ENCODE measurements around the gene GTPBP2.
"Not testable (repeated sequence)": the region's sequence is repeated elsewhere in the genome, so short reads cannot be mapped to it uniquely, and the experiment has no call there.

GTPBP2 gene

GRCh38 chr6:43606019-43606418 is 23.0 kb downstream of the GTPBP2 start:
- no peak for TF ChIP-seq CTCF (IDR thresholded peaks at IDR 0.05; ENCODE audit: insufficient read depth, low read length, poor library complexity, severe bottlenecking)
- H3K36me3 ChIP-seq (ENCODE audit: control insufficient read depth, insufficient read depth, low read length) = peaks cover 7% of the 10 kb centered on the region

GRCh38 chr6:43604174-43604573 is 24.9 kb downstream of the GTPBP2 start:
- TF ChIP-seq CTCF (IDR thresholded peaks at IDR 0.05; ENCODE audit: insufficient read depth, low read length, poor library complexity, severe bottlenecking) = no peak
- Histone ChIP-seq H3K4me3 (replicated peaks; ENCODE audit: low read depth, low read length) (no peak overlapping the region), H3K36me3 (ENCODE audit: control insufficient read depth, insufficient read depth, low read length) (peaks cover 4% of the 10 kb centered on the region), H3K27me3 (replicated peaks; ENCODE audit: control insufficient read depth, insufficient read depth, low read length) (no peaks in the 10 kb centered on the region)
- no peak for DNase-seq (ENCODE audit: extremely low read depth, insufficient read length)

More at GRCh38 chr6:43606019-43606418, 23.0 kb downstream of the GTPBP2 start:
- no peak for DNase-seq (ENCODE audit: extremely low read depth, insufficient read length)
- Histone ChIP-seq H3K27me3 (replicated peaks; ENCODE audit: control insufficient read depth, insufficient read depth, low read length) (no peaks in the 10 kb centered on the region), H3K4me3 (replicated peaks; ENCODE audit: low read depth, low read length) (no peak overlapping the region)

DNA sequence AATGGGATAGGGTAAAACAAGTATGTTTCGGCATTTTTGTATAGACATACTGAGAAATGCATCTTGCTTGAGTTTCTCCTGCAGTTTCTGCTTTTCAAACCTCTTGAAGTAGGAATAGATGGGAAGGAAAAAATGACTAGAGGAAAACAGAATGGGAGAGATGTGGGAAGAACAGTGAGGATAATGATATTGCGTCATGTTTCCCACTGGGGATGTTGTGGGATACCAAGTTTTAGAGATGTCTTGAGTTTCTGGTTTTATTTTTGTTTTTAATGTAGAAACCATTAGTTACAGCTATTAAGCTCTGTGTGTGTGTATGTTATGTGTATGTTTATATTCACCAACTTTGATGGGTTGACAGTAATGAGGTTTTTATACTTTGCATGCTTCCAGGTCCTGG is 28.5 kb downstream of the GTPBP2 start:
- peaks cover 6% of the 10 kb centered on the region for H3K36me3 ChIP-seq (ENCODE audit: control insufficient read depth, insufficient read depth, low read length)
- no peak for DNase-seq (ENCODE audit: extremely low read depth, insufficient read length)
- TF ChIP-seq CTCF (IDR thresholded peaks at IDR 0.05; ENCODE audit: insufficient read depth, low read length, poor library complexity, severe bottlenecking) = no peak
- no peaks in the 10 kb centered on the region for H3K27me3 ChIP-seq (replicated peaks; ENCODE audit: control insufficient read depth, insufficient read depth, low read length)
- H3K4me3 ChIP-seq (replicated peaks; ENCODE audit: low read depth, low read length) = no peak overlapping the region

DNA sequence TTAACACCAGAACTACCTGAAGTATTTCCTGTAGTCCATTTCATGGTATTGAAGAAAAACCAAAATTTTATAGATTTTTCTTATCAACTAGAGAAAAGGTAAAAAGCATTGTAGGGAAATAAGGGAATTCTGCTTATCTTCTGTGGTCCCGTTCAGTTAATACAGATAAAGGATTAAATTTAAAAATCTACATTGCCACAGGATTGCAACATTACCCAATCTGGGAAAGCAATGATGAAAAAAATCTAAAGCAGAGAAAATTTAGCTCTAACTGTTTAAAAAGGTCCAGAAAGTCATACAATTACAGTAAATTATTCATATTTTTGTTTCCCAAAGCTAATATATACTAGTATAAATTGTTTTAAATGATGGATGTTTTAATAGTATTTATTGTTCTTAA is 35.1 kb downstream of the GTPBP2 start:
- TF ChIP-seq CTCF (IDR thresholded peaks at IDR 0.05; ENCODE audit: insufficient read depth, low read length, poor library complexity, severe bottlenecking) = no peak
- H3K36me3 ChIP-seq (ENCODE audit: control insufficient read depth, insufficient read depth, low read length) = peaks cover 2% of the 10 kb centered on the region

DNA sequence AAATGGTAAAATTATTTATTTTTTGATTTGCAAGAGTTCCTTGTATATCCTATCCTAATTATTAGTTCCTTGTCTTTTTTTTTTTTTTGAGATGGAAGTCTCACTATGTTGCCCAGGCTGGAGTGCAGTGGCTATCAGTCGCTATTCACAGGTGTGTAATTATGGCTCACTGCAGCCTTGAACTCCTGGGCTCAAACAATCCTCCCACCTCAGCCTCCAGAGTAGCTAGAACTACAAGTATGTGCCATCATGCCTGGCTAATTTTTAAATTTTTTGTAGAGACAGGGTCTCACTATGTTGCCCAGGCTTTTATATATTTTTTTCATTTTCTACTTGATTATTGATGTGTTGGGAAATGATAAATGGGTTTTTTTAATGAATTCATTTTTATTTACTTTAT is 39.5 kb downstream of the GTPBP2 start:
- not testable (repeated sequence) for H3K4me3 ChIP-seq (replicated peaks; ENCODE audit: low read depth, low read length); H3K36me3 ChIP-seq (ENCODE audit: control insufficient read depth, insufficient read depth, low read length); DNase-seq (ENCODE audit: extremely low read depth, insufficient read length); H3K27me3 ChIP-seq (replicated peaks; ENCODE audit: control insufficient read depth, insufficient read depth, low read length)

More for the DNA sequence above, 35.1 kb downstream of the GTPBP2 start:
- Histone ChIP-seq H3K27me3 (replicated peaks; ENCODE audit: control insufficient read depth, insufficient read depth, low read length) (no peaks in the 10 kb centered on the region), H3K4me3 (replicated peaks; ENCODE audit: low read depth, low read length) (no peak overlapping the region)
- no peak for DNase-seq (ENCODE audit: extremely low read depth, insufficient read length)

DNA sequence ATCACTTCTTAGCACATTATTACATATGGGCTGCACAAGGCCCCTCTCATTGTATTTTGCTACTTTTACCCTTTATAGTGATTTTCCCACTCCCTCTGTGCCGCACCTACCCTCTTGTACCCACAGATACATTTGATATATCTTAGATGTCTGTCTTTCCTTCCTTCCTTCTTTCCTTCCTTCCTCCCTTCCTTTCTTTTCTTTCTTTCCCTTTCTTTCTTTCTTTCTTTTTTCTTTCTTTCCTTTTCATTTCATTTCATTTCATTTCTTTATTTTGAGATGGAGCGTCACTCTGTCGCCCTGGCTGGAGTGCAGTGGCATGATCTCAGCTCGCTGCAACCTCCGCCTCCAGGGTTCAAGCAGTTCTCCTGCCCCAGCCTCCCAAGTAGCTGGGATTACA is 40.9 kb downstream of the GTPBP2 start:
- no peak overlapping the region for H3K4me3 ChIP-seq (replicated peaks; ENCODE audit: low read depth, low read length)
- TF ChIP-seq CTCF (IDR thresholded peaks at IDR 0.05; ENCODE audit: insufficient read depth, low read length, poor library complexity, severe bottlenecking) = no peak
- peaks cover 8% of the 10 kb centered on the region for H3K36me3 ChIP-seq (ENCODE audit: control insufficient read depth, insufficient read depth, low read length)
- no peaks in the 10 kb centered on the region for H3K27me3 ChIP-seq (replicated peaks; ENCODE audit: control insufficient read depth, insufficient read depth, low read length)
- DNase-seq (ENCODE audit: extremely low read depth, insufficient read length) = no peak
